HCEC 1CT (cell line): Measurements from ENCODE around the gene MUC22.
A peak's percentile ranks its signal among the peaks of the same experiment; 100 is the strongest.

Source experiments
- DNase-seq: peaks from one replicate; pipeline ENCODE4 v3.0.0-alpha.2; 2017

Gene MUC22

DNA sequence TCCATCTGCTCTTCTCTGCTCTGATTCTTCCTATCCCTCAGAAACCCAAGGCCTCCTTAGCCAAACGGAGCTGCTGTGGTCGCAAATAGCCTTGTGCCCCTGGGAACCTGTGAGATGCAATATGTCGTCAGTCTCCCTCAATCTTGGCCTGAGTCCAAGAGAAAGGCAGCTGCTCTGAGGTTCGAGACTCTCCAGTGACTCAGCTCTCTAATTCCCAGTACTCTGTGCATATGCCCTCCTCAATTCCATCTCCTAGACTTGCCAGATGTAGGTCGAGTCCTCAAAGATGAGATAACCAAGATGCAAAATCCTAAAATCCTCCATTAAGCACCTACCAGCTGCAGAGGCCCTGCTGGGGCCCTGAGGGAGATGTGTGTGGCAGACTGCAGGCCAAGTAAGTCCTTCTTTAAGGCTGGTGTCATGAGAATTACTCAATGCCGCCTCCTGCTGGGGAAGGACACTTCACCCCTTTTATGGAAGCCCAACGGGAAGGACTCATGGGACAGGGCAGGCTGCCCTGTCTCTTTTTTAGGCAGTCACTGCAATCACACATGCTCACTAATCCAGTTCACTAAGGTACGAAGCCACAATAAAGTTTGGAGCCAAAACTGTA lies 73.6 kb downstream of the MUC22 start:
- DNase-seq: peak; percentile 68
